UCSD-AML1 (cell line): ENCODE data around the gene GET4.
"Not testable (repeated sequence)": the region's sequence is repeated elsewhere in the genome, so short reads cannot be mapped to it uniquely, and the experiment has no call there.

Experiments
- DNase-seq: peaks from one replicate; lab custom pipeline; 2025; ENCODE audit not compliant: unreplicated experiment; lab: John Stamatoyannopoulos, UW

Gene GET4

GRCh38 chr7:925601-926000 is 49.2 kb downstream of the GET4 start:
- DNase-seq, result no peak

DNA sequence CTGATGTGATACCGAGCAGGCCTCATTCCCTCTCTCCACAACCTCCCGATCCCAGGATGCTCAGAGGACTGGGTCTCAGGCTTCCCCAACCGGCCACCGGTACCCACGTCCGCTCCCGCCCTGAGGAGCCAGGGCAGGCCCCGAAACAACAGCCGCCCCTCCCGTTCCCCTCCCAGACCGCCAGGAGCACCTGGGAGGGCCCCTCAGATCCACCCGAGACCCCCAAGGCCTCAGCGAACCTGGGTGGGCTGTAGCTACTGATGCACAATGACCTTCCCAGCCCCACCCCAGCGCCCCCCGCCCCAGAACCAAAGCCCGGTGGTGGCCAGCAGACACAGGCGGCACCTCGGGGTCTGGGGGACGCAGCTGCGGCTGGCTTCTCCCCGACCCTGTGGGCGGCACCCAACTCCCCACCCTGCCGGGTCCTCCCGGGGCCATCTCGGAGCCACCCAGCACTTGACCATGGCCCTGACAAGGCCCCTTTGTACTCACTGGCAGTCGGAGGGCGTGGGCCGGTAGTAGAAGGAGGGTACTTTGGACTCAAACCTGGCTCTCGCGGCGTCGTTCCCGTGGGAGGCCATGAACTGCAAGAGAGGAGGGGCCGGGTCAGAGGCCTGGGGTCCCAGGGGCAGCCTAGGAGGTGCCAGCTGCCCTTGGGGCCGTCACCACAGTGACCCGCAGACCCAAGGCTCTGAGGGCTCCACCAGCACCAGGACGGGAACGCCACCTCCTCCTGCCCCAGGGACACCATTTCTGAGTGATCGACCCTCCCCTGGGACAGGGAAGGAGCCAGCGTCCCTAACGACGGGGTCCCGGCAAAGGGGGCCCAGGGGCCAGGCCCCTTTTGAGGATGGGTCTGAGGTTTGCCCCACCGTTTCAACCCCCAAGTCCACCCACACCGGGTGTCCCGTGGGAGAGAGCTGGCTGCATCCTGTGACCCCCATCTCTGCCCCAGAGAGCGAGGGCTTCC is 50.0 kb downstream of the GET4 start:
- DNase-seq, result no peak

DNA sequence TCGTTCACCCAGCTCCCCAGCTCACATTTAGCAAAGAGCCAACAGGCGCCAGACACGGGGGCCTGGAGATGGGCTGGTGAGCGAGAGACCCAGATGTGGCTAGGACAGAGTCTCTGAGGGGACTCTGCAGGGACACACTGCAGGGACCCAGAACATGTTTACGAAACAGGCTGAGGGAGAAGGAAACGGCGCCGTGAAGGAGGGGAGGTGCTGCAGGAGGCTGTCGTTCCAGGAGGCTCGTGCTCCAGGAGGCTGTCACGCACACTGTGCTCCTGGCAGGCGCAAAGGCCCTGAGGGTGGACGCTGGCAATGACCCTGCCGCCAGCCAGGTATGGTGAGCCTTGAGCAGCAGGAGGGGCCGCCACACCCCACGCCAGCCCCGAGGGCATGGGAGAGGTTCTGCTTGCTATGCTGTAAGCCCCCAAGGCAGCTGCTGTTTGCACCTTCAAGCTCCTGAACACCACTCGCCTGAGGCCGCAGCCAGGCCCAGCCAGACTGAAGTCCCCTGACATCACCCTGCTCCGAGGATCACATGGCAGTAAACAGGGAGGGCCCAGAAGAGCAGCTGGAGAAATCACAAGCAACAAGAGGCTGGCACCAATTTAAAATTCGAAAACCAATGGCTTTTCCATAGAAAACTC is 50.8 kb downstream of the GET4 start:
- DNase-seq, result no peak

GRCh38 chr7:929311-929711 is 53.0 kb downstream of the GET4 start:
- no peak for DNase-seq

GRCh38 chr7:930975-931758 is 54.8 kb downstream of the GET4 start:
- no peak for DNase-seq

DNA sequence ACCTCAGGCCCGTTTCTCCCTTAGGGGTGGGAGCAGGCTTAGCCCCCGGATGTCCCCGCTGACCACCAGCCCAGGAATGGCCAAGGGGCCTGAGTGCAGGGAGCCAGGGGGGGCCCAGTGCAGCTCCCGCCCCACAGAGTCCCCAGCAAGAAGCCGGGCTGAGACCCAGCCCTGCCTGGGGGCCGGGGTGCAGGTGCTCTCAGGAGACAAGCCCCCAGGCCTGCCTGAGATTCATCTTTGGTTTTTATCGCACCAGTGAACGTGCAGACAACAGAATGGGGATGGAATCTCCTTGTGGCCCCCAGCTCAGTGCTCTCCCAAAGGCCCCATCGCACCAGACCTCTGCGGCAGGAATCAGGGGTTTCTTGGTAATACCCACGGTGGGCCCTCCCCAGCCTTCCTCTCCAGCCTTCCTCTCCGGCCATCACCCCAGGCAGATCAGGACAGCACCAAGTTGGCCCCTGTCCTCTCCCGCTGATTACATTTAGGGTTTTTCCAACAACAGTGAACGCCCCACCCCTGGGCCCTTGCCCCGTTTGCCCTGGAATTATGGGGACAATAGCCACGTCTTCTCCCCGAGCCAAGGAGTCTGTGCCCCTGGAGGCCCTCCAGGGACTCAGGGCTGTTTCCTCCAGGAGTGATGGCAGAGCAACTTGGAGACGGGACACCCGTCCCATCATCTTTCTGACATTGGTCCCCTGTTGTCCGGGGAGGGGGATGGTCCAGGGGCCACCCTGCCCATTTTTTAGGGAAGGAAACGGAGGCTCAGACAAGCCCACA is 55.7 kb downstream of the GET4 start:
- no peak for DNase-seq

DNA sequence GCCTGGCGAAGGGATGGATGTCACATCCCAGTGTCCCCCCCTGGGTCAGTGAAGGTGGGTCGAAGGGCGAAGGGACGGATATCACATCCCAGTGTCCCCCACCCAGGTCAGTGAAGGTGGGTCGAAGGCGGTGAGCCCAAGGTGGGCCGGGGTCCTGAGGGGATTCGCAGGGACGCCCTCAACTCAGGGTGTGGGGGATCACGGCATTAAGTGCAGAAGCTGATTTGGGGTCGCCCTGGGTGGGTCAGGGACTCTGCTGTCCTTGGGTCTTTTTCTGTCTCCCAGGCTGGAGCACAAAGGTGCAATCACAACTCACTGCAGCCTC is 56.3 kb downstream of the GET4 start:
- no peak for DNase-seq

GRCh38 chr7:934469-935163 is 58.3 kb downstream of the GET4 start:
- no peak for DNase-seq

GRCh38 chr7:935164-935873 is 59.0 kb downstream of the GET4 start:
- no peak for DNase-seq

DNA sequence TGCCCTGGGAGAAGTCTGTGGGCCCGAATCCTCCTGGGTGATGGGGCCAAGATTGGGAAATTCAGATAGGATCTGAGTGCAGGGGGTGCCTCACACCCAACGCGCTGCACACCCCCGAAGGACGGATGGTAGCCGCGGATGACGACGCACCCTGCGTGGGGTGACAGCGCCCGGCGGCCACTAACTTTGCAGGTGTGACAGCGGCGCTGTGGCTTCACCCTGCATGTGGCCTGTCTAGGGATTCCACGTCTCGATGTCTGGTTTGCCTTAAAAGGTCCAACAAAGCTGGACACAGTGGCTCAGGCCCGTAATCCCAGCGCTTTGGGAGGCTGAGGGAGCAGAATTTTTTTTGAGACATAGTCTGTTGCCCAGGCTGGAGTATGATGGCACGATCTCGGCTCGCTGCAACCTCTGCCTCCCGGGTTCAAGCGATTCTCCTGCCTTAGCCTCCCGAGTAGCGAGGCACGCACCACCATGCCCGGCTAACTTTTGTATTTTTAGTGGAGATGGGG is 59.6 kb downstream of the GET4 start:
- no peak for DNase-seq

- no peak for DNase-seq
These were observed 60.2 kb downstream of the GET4 start for GRCh38 chr7:936386-937054.

- no peak for DNase-seq
These were observed 61.6 kb downstream of the GET4 start for GRCh38 chr7:937856-938484.

- DNase-seq, result no peak
These were observed 62.3 kb downstream of the GET4 start for GRCh38 chr7:938546-939185.

GRCh38 chr7:939843-940242 is 63.5 kb downstream of the GET4 start:
- DNase-seq, result no peak

DNA sequence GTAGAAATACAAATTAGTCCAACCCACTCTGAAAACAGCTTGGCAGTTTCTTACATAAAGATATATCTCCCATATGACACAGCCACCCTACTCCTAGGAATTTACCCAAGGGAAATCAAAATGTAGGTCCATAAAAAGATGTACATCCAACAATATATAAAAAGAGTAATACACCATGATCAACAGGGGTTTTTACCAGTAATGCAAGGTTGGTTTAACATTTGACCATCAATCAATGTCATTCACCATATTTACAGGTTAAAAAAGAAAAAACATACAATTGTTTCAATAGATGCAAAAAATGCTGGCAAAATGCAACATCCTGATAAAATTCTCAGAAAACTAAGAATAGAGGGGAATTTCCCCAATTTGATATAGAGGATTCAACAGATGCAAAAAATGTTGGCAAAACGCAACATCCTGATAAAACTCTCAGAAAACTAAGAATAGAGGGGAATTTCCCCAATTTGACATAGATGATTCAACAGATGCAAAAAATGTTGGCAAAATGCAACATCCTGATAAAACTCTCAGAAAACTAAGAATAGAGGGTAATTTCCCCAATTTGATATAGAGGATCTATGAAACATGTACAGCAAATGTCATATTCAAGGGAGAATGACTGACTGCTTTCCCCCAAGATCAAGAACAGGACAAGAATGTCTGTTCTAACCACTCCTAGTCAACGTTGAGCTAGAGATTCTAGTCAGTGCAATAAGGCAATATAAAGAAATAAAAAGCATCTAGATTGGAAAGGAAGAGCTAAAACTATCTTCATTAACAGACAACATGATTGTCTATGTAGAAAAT is 64.5 kb downstream of the GET4 start:
- DNase-seq, result no peak

DNA sequence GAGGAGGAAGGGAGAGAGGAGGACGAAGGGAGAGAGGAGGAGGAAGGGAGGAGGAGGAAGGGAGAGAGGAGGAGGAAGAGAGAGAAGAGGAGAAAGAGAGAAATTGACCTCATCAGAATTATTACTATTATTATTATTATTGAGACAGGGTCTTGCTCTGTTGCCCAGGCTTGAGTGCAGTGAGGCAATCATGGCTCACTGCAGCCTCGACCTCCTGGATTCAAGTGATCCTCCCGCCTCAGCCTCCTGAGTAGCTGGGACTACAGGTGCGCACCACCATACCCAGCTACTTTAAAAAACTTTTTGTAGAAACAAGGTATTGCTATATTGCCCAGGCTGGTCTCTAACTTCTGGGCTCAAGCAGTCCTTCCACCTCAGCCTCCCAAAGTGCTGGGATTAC is 67.4 kb downstream of the GET4 start:
- DNase-seq, result not testable (repeated sequence)

DNA sequence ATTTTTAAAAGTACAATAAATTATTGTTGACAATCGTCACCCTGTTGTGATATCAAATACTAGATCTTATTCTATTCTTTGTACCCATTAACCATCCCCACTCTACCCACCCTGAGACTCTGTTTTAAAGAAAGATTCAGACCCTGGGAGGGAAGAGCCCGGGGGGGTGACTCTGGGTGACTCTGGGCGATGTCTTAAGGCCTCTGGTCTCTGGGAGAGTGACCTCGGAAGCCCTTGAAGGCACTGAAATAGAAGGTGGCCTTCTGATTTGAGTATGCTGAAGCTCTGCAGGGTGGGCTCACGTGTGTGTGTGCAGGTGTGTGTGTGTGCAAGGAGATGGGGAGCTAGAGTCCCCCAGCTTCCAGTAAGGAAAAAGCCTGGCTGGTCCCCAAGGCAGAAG is 68.4 kb downstream of the GET4 start:
- no peak for DNase-seq
